ENCODE measurements around the gene RELN. TPM values are rescaled to one million over a fixed set of nuclear protein-coding genes. Genes with fewer than 3 reads are reported as not detected.

RELN gene
- total RNA-seq, 4 donors from 2014 or later: 0.02 to 0.73 (median 0.39) TPM; not detected in 1

DNA sequence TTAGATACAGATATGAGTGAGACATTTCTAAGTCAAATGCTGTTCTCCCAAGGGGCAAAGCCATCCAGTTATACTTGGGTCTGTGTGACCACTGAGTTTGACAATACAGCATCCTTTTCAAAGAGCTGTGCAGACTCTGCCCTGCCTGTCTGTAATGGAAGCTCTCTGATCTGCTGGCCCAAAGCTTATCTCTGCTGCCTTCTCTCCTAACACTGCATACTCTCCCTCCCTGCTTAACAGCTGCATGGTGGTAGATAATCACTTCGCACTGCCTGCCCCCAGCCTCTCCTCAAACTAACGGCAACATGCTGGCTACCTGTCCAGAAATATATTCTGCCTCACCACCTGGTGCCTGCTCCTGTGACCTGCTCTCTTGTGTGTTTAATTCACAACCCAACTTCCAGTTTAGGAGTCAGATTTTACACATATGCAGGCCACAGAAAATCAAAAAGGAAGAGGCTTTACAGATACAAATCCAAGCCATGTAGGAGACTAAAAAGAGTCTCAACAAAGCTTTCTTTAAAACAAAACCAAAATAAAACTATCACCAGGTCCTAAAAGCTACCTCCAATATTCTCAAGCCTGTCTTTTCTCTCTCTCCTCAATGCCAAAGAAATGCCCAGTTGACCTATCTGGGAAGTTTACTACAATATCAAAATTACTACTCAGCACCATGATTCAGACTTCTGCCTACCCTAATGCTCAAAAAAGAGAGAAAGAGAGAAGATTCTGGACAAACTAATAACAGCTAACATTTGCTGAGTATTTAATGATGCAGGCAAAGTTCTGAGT, 145.6 kb downstream of the RELN start:
- ATAC-seq: no peak
- TF ChIP-seq, protein P1, sequence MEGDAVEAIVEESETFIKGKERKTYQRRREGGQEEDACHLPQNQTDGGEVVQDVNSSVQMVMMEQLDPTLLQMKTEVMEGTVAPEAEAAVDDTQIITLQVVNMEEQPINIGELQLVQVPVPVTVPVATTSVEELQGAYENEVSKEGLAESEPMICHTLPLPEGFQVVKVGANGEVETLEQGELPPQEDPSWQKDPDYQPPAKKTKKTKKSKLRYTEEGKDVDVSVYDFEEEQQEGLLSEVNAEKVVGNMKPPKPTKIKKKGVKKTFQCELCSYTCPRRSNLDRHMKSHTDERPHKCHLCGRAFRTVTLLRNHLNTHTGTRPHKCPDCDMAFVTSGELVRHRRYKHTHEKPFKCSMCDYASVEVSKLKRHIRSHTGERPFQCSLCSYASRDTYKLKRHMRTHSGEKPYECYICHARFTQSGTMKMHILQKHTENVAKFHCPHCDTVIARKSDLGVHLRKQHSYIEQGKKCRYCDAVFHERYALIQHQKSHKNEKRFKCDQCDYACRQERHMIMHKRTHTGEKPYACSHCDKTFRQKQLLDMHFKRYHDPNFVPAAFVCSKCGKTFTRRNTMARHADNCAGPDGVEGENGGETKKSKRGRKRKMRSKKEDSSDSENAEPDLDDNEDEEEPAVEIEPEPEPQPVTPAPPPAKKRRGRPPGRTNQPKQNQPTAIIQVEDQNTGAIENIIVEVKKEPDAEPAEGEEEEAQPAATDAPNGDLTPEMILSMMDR (IDR thresholded peaks at IDR 0.05 in 4 of 5, conservative IDR thresholded peaks at IDR 0.05 in 1 of 5): no peak
- TF ChIP-seq POLR2A (IDR thresholded peaks at IDR 0.05): no peak
- Histone ChIP-seq H3K27ac (no peak overlapping the region), H3K4me3 (no peak overlapping the region), H3K36me3 (no peaks in the 10 kb centered on the region), H3K27me3 (no peaks in the 10 kb centered on the region), H3K4me1 (no peaks in the 10 kb centered on the region), H3K9me3 (no peaks in the 10 kb centered on the region)
- intact Hi-C loops (cut with DNase I; ENCODE audit: low total_unique reads) (no loop called here), in situ Hi-C loops (cut with MboI; ENCODE audit: low sequenced_read_pairs in 4 of 4) (no loop called here)
- no peak for DNase-seq

DNA sequence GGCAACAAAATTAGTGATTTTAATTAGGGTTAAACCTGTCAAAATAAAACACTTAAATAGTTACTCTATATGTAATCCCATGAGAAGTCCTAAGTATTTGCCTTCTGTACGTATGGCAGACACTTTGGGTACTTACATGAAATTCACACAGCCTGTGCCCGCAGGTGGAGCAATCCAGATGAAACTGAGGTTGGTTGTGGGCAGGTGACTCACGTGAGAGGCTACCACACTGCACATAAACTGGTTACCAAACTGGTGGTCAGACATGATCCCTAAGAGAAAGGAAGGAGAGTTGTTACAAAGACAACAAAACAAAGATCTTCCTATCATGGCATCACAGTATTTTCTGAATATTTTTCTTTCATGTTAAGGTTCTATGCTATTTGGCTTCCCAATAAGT, 156.1 kb downstream of the RELN start:
- ATAC-seq: no peak
- no peaks in the 10 kb centered on the region for H3K36me3 ChIP-seq

DNA sequence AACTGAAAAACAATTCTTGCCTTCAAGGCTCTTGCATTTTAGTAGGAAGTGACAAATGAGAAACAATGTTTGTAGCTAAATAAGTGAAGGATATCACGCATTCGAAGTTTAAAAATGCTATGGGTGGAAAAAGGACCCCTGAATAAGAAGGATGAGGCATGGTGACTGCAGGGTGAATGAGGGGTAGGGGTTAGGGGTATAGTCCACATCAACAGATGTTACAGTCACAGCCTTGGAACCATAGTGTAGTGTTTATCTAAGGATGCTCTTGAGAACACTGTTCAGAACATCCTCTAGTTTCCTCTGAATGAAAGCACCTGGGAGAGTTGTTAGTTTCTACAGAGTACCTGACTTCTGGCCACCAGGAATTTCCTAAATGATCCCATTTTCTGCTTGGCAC, 157.0 kb downstream of the RELN start:
- TF ChIP-seq, protein P1 (IDR thresholded peaks at IDR 0.05 in 4 of 5, conservative IDR thresholded peaks at IDR 0.05 in 1 of 5): no peak
- TF ChIP-seq POLR2A (IDR thresholded peaks at IDR 0.05): no peak
- H3K9me3 ChIP-seq: no peaks in the 10 kb centered on the region
- no peaks in the 10 kb centered on the region for H3K36me3 ChIP-seq
- DNase-seq: no peak
- no peak for ATAC-seq
- H3K27ac ChIP-seq: no peak overlapping the region
- no peaks in the 10 kb centered on the region for H3K4me1 ChIP-seq
- no peak overlapping the region for H3K4me3 ChIP-seq
- in situ Hi-C loops (cut with MboI; ENCODE audit: low sequenced_read_pairs in 4 of 4) (no loop called here), intact Hi-C loops (cut with DNase I; ENCODE audit: low total_unique reads) (no loop called here)
- H3K27me3 ChIP-seq: no peaks in the 10 kb centered on the region

More for the DNA sequence above, 156.1 kb downstream of the RELN start:
- no peak overlapping the region for H3K4me3 ChIP-seq
- in situ Hi-C loops (cut with MboI; ENCODE audit: low sequenced_read_pairs in 4 of 4) (no loop called here), intact Hi-C loops (cut with DNase I; ENCODE audit: low total_unique reads) (no loop called here)
- no peak for TF ChIP-seq POLR2A (IDR thresholded peaks at IDR 0.05)
- TF ChIP-seq, protein P1 (IDR thresholded peaks at IDR 0.05 in 4 of 5, conservative IDR thresholded peaks at IDR 0.05 in 1 of 5): no peak
- no peaks in the 10 kb centered on the region for H3K27me3 ChIP-seq
- DNase-seq: no peak
- no peaks in the 10 kb centered on the region for H3K4me1 ChIP-seq
- H3K27ac ChIP-seq: no peak overlapping the region
- no peaks in the 10 kb centered on the region for H3K9me3 ChIP-seq

DNA sequence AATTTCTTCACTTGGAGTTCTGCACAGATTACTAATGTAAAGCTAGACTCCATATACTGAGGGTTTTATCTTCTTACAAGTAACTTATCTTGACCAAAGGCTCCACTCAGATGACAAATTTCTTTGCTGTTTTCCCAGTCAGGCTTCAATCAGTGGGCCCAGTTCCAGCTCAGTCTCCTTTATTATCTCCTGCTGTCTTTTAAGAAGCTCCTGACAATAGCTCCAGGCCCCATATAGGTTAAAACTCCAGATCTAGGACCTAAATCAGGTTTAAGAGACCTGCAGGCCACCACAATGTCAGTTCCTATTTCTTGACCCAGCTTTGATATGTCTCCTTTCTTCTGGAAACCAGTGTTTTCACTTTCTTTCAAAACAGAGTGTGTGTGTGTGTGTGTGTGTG, 165.2 kb downstream of the RELN start:
- in situ Hi-C loops (cut with MboI; ENCODE audit: low sequenced_read_pairs in 4 of 4): no loop called here

More for the DNA sequence above, 165.2 kb downstream of the RELN start:
- no peaks in the 10 kb centered on the region for H3K4me1 ChIP-seq
- ATAC-seq (no peak), DNase-seq (no peak)
- intact Hi-C loops (cut with DNase I; ENCODE audit: low total_unique reads): no loop called here
- no peak overlapping the region for H3K4me3 ChIP-seq
- TF ChIP-seq, protein P1 (IDR thresholded peaks at IDR 0.05 in 4 of 5, conservative IDR thresholded peaks at IDR 0.05 in 1 of 5): no peak
- TF ChIP-seq POLR2A (IDR thresholded peaks at IDR 0.05): no peak
- H3K27ac ChIP-seq: no peak overlapping the region
- H3K36me3 ChIP-seq: no peaks in the 10 kb centered on the region
- H3K9me3 ChIP-seq: no peaks in the 10 kb centered on the region
- H3K27me3 ChIP-seq: no peaks in the 10 kb centered on the region

Data from gastrocnemius medialis (tissue), 4 donors.